A549 (cell line): ENCODE measurements around the gene OR2AT4. TPM values are rescaled to one million over a fixed set of nuclear protein-coding genes. Genes with fewer than 3 reads are reported as not detected.

Source experiments
- ATAC-seq, 2 experiments: fragments of 200-7000 bp in 1 of 2; fragments of >200 bp in 1 of 2; cut with Nextera tagmentation in 1 of 2; cut with Tn5 transposase in 1 of 2; 3 replicates each; pipeline versions ENCODE4 v1.8.0 to v1.9.1; 2018 to 2020; ENCODE audit warnings: mild to moderate bottlenecking in 1 of 2, moderate library complexity in 1 of 2
- CTCF ChIA-PET: fragments of 300-600 bp; sonication (Branson Sonifier 250); formaldehyde crosslinking; extraction: SDS; loops from one replicate; lab custom pipeline; 2021; ENCODE audit warnings: antibody characterized with exemption, inconsistent platforms; lab: Yijun Ruan, JAX
- POLR2A ChIA-PET: fragments of 350-600 bp; formaldehyde crosslinking; extraction: SDS; loops from one replicate; lab custom pipeline; 2021; ENCODE audit warnings: antibody characterized with exemption, inconsistent platforms; lab: Yijun Ruan, JAX
- DNase-seq, 2 experiments: peaks; one replicate each; pipeline versions ENCODE4 v3.0.0 to v3.0.0-alpha.2; 2011 to 2016; ENCODE audit warnings: low read depth in 1 of 2, low spot score in 1 of 2
- FAIRE-seq: peaks from 2 replicates; lab custom pipeline; 2011; peaks lifted over from hg19 to GRCh38; lab: Jason Lieb, UNC
- H3K27ac ChIP-seq, 2 experiments: fragments of >200 bp; sonication (Bioruptor Twin); formaldehyde crosslinking; 3 replicates each; pipeline ENCODE4 v1.5.1; 2016 to 2017
- H3K4me1 ChIP-seq: fragments of >200 bp; sonication (Bioruptor Twin); formaldehyde crosslinking; 3 replicates; pipeline ENCODE4 v1.6.1; 2016
- H3K4me2 ChIP-seq: fragments of >200 bp; sonication (Bioruptor Twin); formaldehyde crosslinking; 3 replicates; pipeline ENCODE4 v1.6.1; 2016
- H3K4me3 ChIP-seq: fragments of >200 bp; sonication (Bioruptor Twin); formaldehyde crosslinking; 3 replicates; pipeline ENCODE4 v1.5.1; 2016
- H3K9me3 ChIP-seq: fragments of >200 bp; sonication (Bioruptor Twin); formaldehyde crosslinking; 3 replicates; pipeline ENCODE4 v1.6.1; 2016
- CHD4 ChIP-seq: fragments of 200-600 bp; sonication (generic); IDR thresholded peaks from 2 replicates; pipeline ENCODE4 v1.6.1; 2016; ENCODE audit warnings: antibody characterized with exemption, mild to moderate bottlenecking, borderline replicate concordance
- FOSL2 ChIP-seq, 2 experiments: fragments of 450-650 bp in 1 of 2; fragments of >200 bp in 1 of 2; sonication (Bioruptor Twin) in 1 of 2; formaldehyde crosslinking; IDR thresholded peaks; 2 replicates each; pipeline versions ENCODE4 v1.5.0 to v1.6.1; 2016 to 2020; ENCODE audit warnings: mild to moderate bottlenecking in 1 of 2, moderate library complexity in 1 of 2
- HOXB5 ChIP-seq: fragments of 250-450 bp; sonication (Bioruptor Pico); IDR thresholded peaks from 2 replicates; pipeline ENCODE4 v1.5.0; 2020; ENCODE audit warnings: mild to moderate bottlenecking, moderate library complexity
- KDM1A ChIP-seq: fragments of 200-600 bp; sonication (generic); IDR thresholded peaks from 2 replicates; pipeline ENCODE4 v1.6.1; 2016; ENCODE audit warnings: low read depth, mild to moderate bottlenecking
- POLR2A ChIP-seq: IDR thresholded peaks from 2 replicates; pipeline ENCODE4 v1.6.1; 2012; ENCODE audit warnings: mild to moderate bottlenecking, low read length
- RAD21 ChIP-seq, 2 experiments: fragments of >200 bp in 1 of 2; sonication (Bioruptor Twin) in 1 of 2; formaldehyde crosslinking in 1 of 2; IDR thresholded peaks in 1 of 2; conservative IDR thresholded peaks in 1 of 2; 2 replicates in 1 of 2; 3 replicates in 1 of 2; pipeline ENCODE4 v1.6.1; 2012 to 2018; ENCODE audit warnings: inconsistent platforms in 1 of 2
- RFX5 ChIP-seq: fragments of 450-650 bp; IDR thresholded peaks from 2 replicates; pipeline ENCODE4 v1.7.1; 2014; ENCODE audit warnings: antibody characterized with exemption, mild to moderate bottlenecking, moderate library complexity
- SMC3 ChIP-seq: fragments of >200 bp; sonication (Bioruptor Twin); formaldehyde crosslinking; IDR thresholded peaks from 3 replicates; pipeline ENCODE4 v1.6.1; 2018; ENCODE audit warnings: inconsistent platforms
- SREBF2 ChIP-seq: fragments of 450-650 bp; IDR thresholded peaks from 2 replicates; pipeline ENCODE4 v1.6.1; 2014; ENCODE audit warnings: mild to moderate bottlenecking, moderate library complexity
- TFCP2L1 ChIP-seq: fragments of 250-450 bp; sonication (Bioruptor Pico); IDR thresholded peaks from 2 replicates; pipeline ENCODE4 v1.5.0; 2021; ENCODE audit warnings: mild to moderate bottlenecking
- ZFP36 ChIP-seq: fragments of 450-650 bp; IDR thresholded peaks from 2 replicates; pipeline ENCODE4 v1.6.1; 2014; ENCODE audit warnings: borderline replicate concordance; ENCODE audit not compliant: partially characterized antibody
- WGBS: methylation state at CpG from one replicate; pipeline ENCODE4 v1.1.6; 2017; ENCODE audit errors: missing lambda C conversion rate; 5-methylcytosine and 5-hydroxymethylcytosine counted together
- polyA plus RNA-seq, 4 experiments: library from polyadenylated mRNA; depleted of rRNA in 3 of 4; stranded (reverse); fragments of >200 nt; fragmentation: RNase III in 1 of 4; extraction: RNeasy Plus Mini Kit Qiagen cat#74134 plus additional on column Dnase treatment in 1 of 4; gene quantifications; 2 replicates in 3 of 4; 3 replicates in 1 of 4; pipeline ENCODE4 v1.2.3, GENCODE V29; 2011 to 2017
- TF ChIP-seq, protein P1 (sequence below): fragments of >200 bp; sonication (Bioruptor Twin); formaldehyde crosslinking; IDR thresholded peaks from 2 replicates; pipeline ENCODE4 v1.6.1; 2016
- TF ChIP-seq, protein P2 (sequence below): fragments of >200 bp; sonication (Bioruptor Twin); formaldehyde crosslinking; IDR thresholded peaks from 3 replicates; pipeline ENCODE4 v1.5.1; 2016
- TF ChIP-seq, protein P3 (sequence below): fragments of 450-650 bp; IDR thresholded peaks from 2 replicates; pipeline ENCODE4 v1.6.1; 2014; ENCODE audit warnings: antibody characterized with exemption

OR2AT4 gene
- polyA plus RNA-seq, 2 of the 4 experiments (the other 2 are of a cell fraction): 0.01 TPM; not detected in 1

DNA sequence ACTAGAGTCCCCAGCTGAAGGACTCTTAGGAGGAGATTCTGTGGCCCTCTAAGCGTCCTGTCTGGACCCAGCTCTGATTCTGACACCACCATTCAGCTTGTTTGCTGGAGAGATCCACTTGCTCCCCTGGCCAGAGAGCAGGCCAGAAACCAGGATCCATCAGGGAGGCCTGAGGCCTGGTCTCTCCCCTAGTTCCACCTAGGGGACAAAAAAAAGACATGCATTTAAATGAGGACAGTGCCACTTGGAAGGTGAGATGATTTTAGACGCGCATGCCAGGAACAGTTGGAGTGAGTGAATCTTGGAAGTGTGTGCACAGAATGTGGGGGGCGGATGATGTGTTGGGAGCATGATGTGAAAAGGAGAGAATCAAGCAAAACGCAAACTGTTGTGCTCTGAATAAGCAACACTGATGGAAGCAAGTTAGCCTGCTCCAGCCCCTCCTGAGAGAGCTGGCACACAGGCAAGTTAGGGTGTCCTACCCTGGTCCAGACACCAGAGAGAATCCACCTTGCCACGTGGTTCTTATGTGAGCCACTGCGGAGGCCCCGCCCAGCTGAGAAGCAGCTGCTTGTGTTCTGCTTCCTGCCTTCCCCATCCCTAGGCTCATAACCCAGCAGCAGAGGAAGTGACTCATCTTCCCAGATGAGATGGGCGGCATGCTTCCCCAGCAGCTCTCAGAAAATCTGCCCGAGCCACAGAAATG lies 46.2 kb upstream of the OR2AT4 start (continued):
- TF ChIP-seq, protein P1, sequence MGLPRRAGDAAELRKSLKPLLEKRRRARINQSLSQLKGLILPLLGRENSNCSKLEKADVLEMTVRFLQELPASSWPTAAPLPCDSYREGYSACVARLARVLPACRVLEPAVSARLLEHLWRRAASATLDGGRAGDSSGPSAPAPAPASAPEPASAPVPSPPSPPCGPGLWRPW: no peak
- TF ChIP-seq POLR2A (0 out of 2 replicates have a peak, but pooled peaks have one; percentile 8), RFX5 (no peak)

DNA sequence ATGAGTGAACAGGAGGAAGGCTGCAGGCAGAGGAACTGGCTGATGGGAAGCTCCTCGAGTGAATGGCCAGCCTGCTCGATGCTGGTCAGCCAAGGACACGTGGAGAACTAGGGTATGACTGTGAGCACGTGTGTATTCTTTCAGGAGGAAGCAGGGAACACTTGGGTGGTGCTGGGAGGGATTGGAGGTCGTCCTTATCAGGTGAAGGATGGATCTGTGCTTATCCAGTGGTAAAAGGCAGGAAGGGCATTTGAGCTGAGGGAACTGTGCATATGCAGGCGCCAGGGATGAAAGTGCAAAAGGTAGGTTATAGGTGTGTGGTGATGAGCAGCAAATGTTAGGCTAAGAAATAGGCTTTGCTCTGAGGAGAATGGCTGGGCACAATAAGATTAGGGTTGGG lies 44.5 kb upstream of the OR2AT4 start:
- ChIA-PET CTCF (interaction anchor here (0.8 to 11.5 kb wide), 50 partner anchors 11 to 336 kb away, joined by 3 to 445 read pairs (median 6); partner anchors contain the start of genes SLCO2B1 and TPBGL), POLR2A (no interaction called here)
- no peak for ATAC-seq

DNA sequence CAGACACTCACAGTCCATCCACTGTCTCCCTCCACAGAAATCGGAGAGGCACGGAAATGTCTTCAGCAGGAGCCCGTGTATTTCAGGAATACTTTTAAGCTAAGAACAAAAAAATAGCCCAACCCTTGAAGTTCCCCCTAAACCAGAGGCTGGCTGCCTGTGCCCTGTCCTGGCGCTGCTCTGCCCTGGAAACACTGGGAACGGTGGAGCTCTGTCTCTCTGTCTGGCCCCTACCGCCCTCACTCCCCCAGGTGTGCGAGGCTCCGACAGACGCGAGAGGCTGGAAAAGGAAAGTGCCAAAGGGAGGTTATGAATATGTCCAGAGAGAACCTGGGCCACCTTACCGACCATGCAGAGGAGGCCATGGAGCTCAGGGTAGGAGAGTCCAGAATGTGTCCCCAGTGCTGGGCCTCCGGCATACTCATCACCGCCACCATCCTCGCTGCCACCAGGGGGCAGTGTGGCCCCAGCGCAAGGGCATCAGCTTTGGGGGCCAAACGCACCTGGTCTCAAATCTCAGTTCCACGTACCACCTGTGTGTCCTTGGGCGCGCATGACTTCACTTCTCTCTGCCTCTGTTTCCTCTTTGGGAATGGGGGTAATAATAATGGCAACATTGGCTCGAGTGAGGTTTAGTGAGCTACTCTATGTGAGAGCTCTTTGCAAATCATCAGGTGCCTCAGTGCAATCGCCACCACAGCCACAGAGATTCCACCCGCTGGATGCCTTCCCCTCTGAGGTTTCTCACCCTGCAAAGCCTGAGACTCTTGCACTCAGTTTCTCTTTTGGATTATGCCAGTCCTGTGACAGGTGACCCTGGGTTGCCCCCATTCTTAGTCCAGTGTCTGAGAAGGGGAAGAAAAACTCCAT lies 43.8 kb upstream of the OR2AT4 start:
- WGBS: 35% methylated on average over 20 of the region's 22 CpGs
- no peaks in the 10 kb centered on the region for H3K9me3 ChIP-seq
- no peak overlapping the region for H3K4me2 ChIP-seq
- ATAC-seq (peak; percentile 64 to 82; a peak in 5 of 6 replicates), DNase-seq (peak; percentile 55 to 61), FAIRE-seq (no peak)
- TF ChIP-seq RAD21 (conservative IDR thresholded peaks at IDR 0.05 in 1 of 2, IDR thresholded peaks at IDR 0.05 in 1 of 2): peak; percentile 78 to 85
- TF ChIP-seq HOXB5 (CRISPR knock-in tag): no peak
- TF ChIP-seq FOSL2 (IDR thresholded peaks at IDR 0.05): no peak
- no peak for TF ChIP-seq FOSL2 (CRISPR knock-in tag; IDR thresholded peaks at IDR 0.05)
- TF ChIP-seq, protein P2, sequence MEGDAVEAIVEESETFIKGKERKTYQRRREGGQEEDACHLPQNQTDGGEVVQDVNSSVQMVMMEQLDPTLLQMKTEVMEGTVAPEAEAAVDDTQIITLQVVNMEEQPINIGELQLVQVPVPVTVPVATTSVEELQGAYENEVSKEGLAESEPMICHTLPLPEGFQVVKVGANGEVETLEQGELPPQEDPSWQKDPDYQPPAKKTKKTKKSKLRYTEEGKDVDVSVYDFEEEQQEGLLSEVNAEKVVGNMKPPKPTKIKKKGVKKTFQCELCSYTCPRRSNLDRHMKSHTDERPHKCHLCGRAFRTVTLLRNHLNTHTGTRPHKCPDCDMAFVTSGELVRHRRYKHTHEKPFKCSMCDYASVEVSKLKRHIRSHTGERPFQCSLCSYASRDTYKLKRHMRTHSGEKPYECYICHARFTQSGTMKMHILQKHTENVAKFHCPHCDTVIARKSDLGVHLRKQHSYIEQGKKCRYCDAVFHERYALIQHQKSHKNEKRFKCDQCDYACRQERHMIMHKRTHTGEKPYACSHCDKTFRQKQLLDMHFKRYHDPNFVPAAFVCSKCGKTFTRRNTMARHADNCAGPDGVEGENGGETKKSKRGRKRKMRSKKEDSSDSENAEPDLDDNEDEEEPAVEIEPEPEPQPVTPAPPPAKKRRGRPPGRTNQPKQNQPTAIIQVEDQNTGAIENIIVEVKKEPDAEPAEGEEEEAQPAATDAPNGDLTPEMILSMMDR: peak; percentile 92
- peak; percentile 87 for TF ChIP-seq SMC3
- ChIA-PET POLR2A (interaction anchor here (0.7 to 1.1 kb wide), 2 partner anchors 104 to 115 kb away, joined by 3 to 6 read pairs; no protein-coding TSS in a partner anchor), CTCF (interaction anchor here (0.5 to 11.5 kb wide), 52 partner anchors 10 to 579 kb away, joined by 3 to 445 read pairs (median 6); partner anchors contain the start of genes SLCO2B1 and TPBGL)
- no peak overlapping the region for H3K4me3 ChIP-seq
- H3K27ac ChIP-seq: no peak overlapping the region
- peaks cover 11% of the 10 kb centered on the region for H3K4me1 ChIP-seq

More for the DNA sequence above, 44.5 kb upstream of the OR2AT4 start:
- H3K4me1 ChIP-seq: peaks cover 11% of the 10 kb centered on the region
- DNase-seq (no peak), FAIRE-seq (no peak)
- TF ChIP-seq, protein P1: no peak
- TF ChIP-seq ZFP36 (no peak), CHD4 (no peak), RFX5 (no peak), SMC3 (no peak), TFCP2L1 (no peak), SREBF2 (no peak), KDM1A (no peak)
- TF ChIP-seq, protein P3, sequence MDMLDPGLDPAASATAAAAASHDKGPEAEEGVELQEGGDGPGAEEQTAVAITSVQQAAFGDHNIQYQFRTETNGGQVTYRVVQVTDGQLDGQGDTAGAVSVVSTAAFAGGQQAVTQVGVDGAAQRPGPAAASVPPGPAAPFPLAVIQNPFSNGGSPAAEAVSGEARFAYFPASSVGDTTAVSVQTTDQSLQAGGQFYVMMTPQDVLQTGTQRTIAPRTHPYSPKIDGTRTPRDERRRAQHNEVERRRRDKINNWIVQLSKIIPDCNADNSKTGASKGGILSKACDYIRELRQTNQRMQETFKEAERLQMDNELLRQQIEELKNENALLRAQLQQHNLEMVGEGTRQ: no peak
- no peaks in the 10 kb centered on the region for H3K9me3 ChIP-seq
- no peak overlapping the region for H3K4me3 ChIP-seq
- H3K27ac ChIP-seq: no peak overlapping the region
- 57% methylated on average over 6 of the region's 6 CpGs for WGBS
- H3K4me2 ChIP-seq: no peak overlapping the region
